ENCODE measurements around the gene NUP153. TPM values are rescaled to one million over a fixed set of nuclear protein-coding genes. Genes with fewer than 3 reads are reported as not detected.

Gene NUP153
- 29.4 to 33.2 TPM (median 30.4 TPM) in 5 replicates for total RNA-seq (2022; extraction: Qiagen RNA extraction; ENCODE audit: low read depth)

DNA sequence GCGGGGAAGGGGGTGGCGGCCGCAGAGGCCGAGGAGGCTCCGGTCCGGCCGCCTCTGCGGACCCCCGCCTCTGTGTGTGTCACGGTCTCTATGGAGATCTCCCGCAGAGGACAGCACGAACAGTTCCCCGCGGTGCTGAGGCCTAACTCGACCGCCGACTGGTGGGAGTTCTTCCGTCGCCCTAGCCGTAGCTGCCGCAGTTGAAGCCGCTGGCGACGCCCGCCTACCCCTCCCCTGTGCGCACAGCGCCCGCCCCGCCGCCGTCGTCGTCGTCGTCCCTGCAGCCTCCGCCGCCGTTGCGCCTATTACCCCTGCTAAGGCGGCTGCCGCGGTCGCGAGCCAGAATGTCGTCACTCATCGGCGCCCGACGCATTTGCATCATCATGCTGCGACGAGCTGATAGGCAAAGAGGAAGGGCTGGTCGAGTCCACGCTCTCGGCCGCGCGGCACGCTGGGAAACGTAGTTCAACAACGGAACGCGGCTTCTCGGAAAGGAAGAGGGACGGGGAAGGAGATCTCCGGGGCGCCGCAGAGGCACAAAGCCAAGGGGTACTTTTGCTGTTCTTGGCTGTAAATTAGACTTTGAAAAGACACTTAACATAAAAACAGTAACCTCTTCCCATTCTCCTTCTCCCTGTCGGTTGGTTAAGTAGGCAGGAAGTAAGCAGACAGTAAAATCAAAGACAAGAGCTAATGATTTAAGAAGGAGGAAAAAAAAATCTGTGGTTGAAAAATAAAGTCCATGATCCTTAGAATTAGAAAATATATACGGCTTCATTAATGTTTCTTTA, at the start of gene NUP153:
Gene NUP153, minus strand, starts transcription at position 346 of the 791 bp plus-strand sequence. CDS start 538 bp downstream, outside the sequence.

DNA sequence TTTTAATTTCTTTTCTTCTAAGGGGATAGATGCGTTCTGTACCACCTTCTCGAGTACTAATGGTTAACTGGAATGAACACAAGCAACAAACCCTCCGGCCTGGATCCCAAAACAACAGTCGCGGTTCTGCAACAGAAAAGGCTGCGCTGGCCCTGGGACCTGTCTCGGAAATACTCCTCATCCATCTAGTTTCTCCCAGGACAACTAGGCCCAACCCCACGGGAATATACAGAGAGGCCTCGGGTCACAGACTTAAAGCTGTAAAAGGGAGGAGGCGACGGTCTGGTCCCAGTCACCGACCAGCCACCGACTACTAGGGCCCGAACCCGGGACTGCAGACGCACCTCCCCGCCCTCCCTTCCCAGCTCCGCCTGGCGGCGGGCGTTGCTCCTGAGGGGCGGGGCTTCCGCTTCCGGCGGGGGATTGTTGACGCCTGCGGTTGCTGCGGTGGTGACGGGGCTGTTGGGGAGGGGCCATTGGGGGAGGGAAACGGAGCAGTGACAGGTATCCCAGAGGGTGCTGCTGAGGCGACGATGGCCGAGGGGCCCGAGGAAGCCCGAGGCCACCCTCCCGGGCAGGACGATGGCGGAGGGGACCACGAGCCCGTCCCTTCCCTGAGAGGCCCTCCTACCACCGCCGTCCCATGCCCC, 106.7 kb downstream of the NUP153 start, which contains the start of gene FAM8A1:
Gene FAM8A1, plus strand, starts transcription at position 426 of the 650 bp plus-strand sequence. Its CDS starts 108 bp downstream, at position 534.

Other genes with a start within 250 kb of the NUP153 start
- gene FAM8A1, start 106.6 kb downstream of the NUP153 start, total RNA-seq (2022; extraction: Qiagen RNA extraction; ENCODE audit: low read depth): 4.0 to 4.7 TPM (median 4.4 TPM) in 5 replicates